Activated CD8-positive, alpha-beta memory T cell treated with anti-CD3 and anti-CD28 coated beads, Interleukin-2, amount 50 U/mL, for 1 hour (primary cell): ENCODE measurements around the gene TMEM220.
"Not testable (repeated sequence)": the region's sequence is repeated elsewhere in the genome, so short reads cannot be mapped to it uniquely, and the experiment has no call there.

Source experiments
- DNase-seq: peaks from one replicate; pipeline ENCODE4 v3.0.0-alpha.2; 2020; ENCODE audit errors: extremely low read depth

TMEM220 gene

DNA sequence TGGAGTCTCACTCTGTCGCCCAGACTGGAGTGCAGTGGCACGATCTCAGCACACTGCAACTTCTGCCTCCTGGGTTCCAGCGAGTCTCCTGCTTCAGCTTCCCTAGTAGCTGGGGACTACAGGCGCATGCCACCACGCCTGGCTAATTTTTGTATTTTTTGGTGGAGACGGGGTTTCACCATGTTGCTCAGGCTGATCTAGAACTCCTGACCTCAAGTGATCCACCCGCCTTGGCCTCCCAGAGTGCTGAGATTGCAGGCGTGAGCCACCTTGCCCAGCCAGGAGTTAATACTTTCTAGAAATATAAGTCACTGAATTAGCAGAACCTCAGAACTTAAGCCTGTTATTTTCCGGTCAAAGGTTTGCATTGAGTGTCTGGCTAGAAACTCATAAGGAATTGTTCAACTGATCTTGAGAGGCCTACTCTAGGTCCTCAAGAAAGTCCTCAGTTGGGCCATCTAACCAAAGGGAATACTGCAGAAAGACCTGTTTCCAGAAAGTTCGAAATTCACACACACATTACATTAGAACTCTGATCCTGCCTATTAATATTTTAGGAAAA, 1.4 kb downstream of the TMEM220 start:
- no peak for DNase-seq

DNA sequence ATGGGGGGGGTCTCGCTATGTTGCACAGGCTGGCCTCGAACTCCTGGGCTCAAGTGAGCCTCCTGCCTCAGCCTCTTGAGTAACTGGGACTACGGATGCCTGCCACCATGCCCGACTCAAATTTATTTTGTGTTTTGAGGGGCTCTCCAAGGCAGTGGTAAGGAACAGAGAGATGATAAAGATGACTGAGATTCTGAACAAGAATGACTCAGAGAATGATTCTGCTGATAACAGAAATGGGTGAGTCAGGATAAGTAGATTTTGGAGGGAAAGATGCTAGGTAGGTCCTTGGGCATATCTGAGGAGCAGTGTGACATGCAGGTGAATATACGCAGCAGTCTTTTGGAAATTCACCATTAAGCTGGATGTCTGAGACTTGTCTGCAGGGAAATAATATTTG, 2.6 kb downstream of the TMEM220 start:
- no peak for DNase-seq

DNA sequence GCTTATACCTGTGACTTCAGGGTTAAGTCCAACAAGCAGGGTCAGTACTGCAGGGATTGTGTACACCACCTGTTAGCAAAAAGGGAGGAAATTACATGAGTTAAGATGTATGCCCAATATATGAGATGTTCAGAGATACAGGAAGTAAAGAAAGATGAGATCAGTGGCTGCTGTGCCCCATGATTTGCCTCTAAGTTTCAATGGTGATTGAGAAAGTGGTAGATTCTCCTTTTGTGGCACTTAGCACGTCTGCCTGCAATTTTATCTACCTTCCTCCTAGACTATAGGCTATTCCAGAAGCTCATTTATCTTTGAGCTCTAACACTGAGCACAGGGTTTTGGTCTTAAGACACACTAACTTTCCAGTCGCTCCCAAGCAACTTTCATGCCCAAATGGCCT, 3.6 kb downstream of the TMEM220 start:
- DNase-seq: no peak

DNA sequence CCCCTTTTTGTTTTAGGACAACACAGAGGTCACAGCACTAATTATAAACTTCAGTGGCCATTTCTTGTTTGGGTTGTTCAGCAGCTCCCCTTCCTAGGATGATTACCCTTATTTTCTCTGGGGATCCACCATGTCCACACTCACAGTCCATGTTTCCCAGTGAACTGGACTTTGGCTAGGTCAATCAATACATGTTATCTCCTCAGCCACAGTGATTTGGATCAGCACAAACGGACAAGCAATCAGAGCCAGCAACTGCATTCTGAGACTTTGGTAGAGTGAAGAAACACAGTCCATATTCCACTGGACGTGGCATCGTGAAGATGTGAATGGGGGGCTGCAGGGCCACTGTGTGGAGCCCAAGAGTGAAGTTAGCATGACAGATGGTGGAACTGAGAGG, 4.6 kb downstream of the TMEM220 start:
- DNase-seq: no peak

DNA sequence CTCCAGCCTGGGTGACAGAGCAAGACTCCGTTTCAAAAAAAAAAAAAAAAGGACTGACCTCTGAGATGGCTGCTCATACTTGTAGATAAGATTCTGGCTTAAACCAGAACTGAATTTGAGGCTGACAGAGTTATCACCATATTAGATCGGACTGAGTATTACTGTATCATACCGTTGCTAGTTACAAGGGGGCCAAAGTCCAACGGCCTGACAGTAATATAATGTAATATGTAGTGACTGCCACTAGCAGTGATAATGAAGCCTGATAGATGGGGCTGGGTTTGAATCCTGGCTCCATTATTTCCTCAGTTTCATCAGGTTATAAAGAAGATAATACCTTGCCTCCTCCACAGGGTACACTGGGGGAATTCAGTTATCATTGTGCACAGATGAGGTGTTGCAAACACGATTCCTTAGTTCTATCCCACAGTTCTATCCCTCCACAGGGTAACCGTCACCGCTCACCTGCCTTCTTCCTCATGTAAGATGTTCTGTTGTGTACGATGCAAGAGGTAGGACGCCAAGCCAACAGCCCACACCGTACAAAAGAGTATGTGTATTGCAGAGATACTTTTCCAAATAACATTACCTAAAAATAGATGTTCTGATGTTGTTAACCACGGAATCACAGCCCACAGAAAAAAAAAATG, 5.2 kb downstream of the TMEM220 start:
- no peak for DNase-seq

DNA sequence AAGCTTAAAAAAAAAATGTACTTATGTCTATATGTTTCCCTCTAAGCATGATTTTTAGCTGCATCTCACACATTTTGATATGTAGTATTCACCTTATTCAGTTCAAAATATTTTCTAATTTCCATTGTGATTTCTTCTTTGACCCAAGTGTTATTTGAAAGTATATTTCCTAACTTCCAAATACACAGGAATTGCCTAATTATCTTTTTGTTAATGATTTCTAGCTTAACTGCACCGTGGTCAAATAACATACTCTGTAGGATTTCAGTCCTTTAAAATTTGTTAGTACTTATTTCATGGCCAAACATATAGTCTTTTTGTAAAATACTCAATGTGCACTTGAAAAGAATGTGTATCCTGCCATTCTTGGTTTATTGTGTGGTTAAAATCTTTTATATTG, 11.3 kb downstream of the TMEM220 start:
- DNase-seq: no peak

DNA sequence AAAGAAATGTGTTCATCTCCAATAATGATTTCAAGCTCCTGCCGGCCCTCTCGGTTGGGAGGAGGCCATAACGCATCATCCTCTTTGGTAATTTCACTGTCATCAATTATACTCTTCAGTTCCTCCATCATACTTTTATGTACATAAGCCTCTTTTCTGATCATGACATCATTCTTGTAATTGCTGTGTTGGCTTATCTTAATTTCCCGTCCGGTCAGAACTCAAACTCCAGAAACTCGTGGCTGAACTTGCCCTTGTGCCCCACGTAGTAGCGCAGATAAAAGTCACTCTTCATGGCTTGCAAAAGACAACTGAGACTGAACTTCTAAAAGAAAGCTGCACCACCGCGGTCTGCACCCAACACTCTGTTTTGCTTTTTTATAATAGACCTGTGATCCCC, 13.6 kb downstream of the TMEM220 start:
- no peak for DNase-seq

DNA sequence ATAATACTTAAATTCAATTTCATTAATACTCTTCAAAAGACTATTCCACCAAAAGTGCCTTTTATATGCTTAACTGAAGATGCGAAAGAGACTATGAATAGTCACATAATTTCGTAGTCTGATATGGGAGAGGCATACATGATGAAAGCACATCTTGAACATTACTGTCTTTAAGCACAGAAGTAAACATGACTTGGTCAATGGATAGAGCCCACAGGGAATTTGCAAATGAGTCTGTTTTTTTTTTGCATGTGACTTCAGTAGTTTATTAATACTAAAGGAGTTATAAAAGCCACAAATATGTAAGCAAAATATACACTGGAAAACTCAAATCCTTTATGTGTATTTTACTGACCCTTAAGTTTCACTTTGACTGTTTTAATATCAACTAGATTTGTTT, 16.5 kb downstream of the TMEM220 start:
- no peak for DNase-seq

DNA sequence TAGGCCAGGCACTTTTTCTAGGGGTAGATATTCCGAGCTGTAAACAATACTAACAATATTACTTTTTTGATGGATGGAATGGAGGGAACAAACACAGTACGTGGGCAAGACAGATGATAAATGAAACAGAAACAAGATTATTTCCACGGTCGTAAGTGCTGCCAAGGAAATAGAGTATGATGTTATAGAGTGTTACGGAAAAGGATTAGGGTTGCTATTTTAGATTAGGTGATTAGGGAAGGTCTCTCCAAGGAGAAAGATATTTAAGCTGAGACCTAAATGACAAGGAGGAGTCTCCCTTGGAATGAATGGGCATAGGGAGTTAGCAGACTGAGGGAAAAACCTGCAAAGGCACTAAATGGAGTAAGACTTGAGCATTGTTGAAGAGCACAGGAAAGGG, 24.1 kb downstream of the TMEM220 start:
- DNase-seq: no peak

DNA sequence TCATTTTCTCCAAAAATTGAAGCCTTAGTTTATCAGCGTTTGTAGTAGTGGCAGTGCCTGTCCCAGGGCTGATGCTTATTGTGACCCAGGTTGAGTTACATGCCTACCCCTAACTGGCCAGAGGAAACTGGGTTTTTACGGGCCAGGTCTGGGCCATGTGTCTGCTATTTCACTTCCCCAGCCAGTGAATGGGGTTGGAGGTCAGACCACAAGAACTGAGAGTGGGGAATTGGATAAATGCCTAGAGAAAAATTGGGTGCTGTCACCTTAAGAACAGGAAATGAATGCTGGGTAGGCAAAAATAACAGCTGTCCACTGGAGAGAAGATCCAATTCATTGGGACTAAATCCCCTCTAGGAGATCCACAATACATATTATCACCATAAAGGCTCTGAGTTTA, 27.2 kb downstream of the TMEM220 start:
- DNase-seq: no peak

DNA sequence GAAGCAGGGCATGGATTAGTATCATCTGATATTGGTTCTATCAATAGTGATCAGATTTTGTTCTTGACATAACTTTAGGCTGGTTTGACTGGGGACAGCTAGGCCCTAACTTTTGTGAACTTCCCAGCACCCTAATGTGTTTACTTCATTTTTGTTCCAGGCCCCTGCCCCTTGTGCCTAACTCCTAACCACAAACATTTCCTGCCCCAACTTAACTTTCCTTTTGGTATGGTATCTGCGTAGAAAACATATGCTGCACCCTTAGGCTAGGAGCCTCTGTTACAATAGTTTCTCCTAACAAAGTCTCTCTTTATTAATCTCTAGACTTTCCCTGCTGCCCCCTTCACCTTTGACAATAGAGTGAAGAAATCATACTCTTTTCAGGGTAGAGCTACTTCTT, 30.0 kb downstream of the TMEM220 start:
- no peak for DNase-seq

DNA sequence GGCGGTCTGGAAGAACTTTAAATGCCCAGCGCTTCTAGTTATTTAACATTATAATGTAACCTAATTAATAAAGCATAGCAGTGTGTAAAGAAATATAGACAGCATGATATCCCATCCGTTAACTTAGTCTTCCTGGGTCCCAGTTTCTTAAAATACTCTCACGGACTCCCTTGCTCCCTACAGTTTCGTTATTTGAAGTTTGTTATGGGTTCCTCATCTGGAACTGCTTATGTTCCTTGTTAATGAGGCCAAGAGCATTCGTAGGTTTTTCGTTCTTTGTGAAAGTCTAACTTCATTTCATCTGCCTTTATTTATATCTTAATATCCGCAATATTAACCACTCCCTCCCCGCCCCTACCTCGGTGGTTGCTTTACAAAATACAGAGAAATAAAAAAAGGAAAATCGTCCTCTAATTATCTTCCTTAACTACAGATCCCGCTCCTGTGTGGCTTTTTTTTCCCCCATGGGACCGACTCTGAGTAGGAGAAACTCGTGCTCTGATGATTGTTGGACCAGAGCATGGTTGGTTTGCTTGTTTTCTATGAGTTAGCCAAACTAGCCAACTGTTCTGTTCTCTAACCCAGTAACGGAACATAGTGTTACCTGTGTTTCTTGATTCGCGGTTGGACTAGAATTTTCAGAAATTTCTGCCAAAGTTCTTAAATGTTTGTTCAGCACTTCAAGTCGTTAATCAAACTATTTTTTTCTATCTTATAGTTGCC, 31.6 kb downstream of the TMEM220 start:
- DNase-seq: no peak

DNA sequence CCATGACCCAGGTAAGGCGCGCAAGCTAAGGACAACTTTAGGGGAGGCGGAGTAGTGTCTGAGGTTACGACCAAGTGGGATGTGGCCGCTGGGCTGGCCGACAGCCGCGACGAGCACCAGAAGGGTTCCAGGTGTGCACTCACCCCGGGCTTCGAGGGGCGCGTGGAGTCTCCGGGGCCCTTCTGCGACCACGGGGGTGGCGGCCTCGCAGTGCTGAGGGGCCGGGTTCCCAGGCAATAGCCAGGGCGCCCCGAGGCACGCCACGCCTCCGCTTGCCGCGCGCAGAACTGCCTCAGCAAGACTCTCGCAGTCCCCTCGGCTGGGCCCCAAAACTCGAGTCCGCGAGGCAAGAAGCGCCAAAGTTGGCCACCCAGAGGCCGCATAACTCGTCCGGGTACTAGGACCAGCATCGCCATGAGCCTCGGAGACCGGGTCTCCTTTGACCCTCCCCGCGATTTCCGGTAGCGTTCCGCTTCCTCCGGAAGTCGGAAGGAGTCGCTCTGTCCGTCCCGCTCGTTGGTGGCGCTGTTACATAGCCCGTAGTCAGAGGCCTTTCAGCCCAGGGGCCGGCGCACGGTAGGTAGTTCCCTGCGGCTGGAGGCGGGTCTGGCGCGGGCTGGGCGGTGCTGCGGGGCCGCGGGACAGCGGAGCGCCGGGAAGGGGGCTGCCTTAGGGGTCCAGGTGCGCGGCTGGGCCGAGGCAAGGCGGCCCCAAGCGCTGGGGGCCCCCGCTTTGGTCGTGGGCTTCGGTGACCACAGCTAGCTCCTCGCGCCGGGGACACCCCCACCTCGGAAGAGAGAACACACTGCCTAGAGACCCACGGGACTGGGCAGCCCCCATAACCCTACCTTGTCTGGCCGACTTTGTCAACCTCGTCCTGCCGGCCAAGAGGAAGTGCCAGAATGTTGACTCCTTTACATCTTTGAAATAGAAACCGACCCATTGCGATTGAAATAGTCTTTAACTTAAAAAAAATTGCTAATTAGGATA, 32.4 kb downstream of the TMEM220 start, which contains the start of the genes ADPRM and SCO1:
ADPRM (plus strand) TSS at position 503 of the 990 bp plus-strand sequence. CDS start 7,333 bp downstream, outside the sequence.
SCO1 (minus strand) TSS at position 442 of the 990 bp plus-strand sequence; CDS start at position 416, 26 bp downstream.
- peak; percentile 71 for DNase-seq

DNA sequence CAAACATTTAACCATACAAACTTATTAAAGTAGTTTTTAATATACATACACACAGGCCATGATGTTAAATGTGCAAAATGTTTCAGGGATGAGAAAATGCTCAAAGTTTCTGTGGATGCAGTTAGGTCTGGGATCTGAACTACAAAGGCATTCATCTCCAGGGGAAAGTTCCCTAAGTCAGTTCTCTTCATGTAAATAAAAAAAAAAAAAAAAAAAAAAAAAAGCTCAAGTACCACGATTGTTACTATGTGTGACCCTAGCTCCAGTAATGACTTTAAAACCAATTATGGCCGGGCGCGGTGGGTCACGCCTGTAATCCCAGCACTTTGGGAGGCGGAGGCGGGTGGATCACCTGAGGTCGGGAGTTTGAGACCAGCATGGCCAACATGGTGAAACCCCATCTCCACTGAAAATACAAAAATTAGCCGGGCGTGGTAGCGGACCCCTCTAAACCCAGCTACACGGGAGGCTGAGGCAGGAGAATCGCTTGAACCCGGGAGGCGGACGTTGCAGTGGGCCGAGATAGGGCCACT, 33.9 kb downstream of the TMEM220 start:
- DNase-seq: not testable (repeated sequence)

DNA sequence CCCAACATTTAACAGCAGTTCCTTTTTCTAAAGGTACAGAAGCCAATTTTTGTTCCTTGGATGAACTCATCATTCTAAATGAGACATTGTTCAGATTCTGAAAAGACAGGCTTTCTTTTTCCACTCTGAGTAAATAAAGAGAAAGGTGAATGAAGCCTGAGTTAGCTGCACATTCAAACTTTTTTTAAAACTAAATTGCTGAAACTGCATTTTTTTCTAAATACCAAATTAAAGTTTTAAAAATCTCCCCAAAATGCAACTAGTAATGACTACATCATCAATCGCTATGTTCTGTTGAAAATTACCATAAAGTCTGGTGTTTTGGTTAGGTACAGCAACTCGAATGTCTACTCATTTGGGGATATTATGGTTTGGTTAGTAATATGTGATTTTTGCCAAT, 42.3 kb downstream of the TMEM220 start:
- no peak for DNase-seq

DNA sequence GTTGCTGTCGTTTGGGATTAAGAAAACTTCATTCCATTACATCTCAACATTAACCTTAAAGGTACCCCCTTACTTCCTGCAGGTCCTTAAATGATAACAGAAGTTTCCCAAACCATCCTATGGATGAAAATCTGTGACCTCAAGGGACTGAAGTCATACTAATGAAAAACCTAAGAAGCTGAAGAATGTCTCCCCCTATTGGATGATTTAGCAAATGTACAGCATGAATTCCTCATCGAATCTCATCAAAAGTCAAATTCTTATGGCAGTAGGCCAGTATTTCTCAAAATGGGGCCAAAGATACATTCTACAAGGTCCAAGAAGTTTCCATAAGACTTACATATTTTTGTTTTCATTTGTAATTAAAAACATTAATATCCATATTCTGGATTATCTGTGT, 46.0 kb downstream of the TMEM220 start:
- no peak for DNase-seq

DNA sequence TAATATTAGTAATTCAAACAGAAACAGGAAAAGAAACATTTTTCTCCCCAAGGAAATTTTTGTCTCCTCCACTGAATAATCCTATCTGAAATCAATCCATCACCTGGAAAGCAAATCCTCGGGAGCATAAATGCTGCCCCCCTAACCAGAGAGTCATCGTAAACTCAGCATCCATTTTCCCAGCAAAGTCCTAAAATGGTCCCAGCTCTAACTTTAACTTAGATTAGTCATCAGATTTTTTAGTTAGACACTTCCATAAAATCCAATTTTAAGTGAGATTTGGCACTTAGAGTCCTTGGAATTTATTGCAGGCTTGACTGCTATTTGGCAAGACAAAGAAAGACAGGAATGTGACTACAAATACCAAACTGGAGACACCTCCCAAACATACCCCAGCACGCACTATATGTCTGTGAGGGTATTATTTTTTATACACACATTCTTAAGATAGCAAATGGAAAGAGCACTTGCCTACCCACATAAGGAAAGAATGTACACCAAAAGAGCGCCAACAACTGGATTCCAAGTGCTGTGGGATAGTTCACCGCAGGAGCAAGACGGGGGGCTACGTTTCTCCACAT, 47.9 kb downstream of the TMEM220 start:
- no peak for DNase-seq

DNA sequence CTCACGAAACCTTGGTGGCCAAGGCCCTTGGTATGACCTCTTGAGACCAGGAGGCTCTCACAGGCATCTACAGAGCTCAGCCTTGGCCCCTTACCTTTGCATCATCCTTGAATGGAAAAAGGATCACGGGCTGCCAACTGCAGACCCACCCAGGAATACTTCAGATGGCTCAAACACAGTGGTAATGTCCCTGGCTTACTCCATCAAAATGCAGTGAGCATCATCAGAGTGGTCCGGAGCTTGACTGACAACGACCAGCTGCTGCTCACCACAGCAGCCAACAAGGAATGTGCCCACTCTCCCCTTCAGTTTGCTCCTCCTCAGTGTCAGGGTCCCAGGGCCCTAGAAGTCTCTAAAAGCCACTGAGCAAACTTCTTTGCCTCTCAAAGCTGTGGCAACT, 55.1 kb downstream of the TMEM220 start:
- no peak for DNase-seq

DNA sequence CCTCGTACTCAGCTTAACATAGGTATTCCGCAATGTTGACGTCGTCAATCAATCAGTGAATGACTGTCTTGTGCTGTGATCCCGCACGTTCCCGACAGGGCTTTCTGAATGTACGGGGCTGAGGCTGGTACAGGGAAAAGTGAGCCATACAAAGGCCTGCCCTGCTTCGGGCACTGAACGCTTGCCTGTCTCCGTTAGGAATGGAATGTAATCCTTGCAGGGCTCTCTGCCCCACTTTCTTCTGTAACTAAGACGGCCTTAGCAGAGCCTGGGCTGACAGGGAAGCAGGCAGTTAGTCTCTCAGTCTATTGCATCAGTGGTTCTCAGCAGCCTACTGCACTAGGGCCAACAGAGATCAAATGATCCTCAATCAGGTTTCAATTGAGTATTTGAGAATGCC, 56.5 kb downstream of the TMEM220 start:
- DNase-seq: no peak

DNA sequence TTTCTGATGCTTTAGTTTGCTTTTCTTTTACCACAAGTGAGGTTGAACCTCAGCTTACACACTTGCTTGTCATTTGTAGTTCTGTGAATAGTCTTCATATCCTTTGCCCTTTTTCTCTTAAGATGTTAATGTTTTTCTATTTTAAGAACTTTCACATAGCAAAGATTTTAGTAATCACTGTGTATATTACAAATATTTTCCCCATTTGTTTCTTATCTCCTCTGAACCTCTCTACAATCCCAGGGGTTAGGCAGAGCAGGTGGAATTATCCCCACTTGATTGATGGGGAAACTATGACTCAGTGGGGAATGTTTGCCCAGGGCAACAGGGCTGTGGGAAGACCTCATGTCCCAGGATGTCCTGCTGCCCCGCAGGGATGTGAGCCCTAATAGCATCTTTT, 61.0 kb downstream of the TMEM220 start:
- DNase-seq: no peak

DNA sequence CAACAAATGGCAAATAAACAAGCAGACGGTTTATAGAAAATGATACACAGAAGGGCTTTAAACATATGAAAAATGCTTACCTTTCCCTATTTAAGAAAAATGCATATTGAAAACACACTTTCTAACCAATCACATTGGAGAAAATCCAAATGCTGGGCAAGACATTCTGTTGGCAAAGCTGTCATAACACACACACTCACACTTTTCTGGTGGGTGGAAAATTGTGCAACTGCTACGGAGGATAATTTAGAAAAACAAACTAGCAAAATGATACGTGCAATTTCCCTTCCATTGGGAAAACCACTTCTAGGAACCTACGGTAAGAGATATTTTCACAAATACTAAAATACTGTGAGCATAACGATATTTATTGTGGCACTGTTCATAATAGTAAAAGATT, 62.9 kb downstream of the TMEM220 start:
- no peak for DNase-seq
